HepG2 (cell line): ENCODE results near the gene MPST. TPM values are rescaled to one million over a fixed set of nuclear protein-coding genes. Genes with fewer than 3 reads are reported as not detected.
A peak's percentile ranks its signal among the peaks of the same experiment; 100 is the strongest.

Experiments used
- KLF6 ChIP-seq: IDR thresholded peaks from 2 replicates; pipeline ENCODE4 v1.8.0; 2016; ENCODE audit warnings: missing biosample characterization, missing genetic modification reagents
- POGZ ChIP-seq: sonication (generic); formaldehyde crosslinking; IDR thresholded peaks from 2 replicates; pipeline ENCODE4 v1.4.0; 2020; ENCODE audit warnings: mild to moderate bottlenecking, missing genetic modification reagents
- RAD51 ChIP-seq: fragments of 450-650 bp; IDR thresholded peaks from 2 replicates; pipeline ENCODE4 v1.6.1; 2016; ENCODE audit warnings: borderline replicate concordance
- SMARCC2 ChIP-seq: fragments of 450-650 bp; IDR thresholded peaks from 2 replicates; pipeline ENCODE4 v1.6.1; 2017; ENCODE audit warnings: antibody characterized with exemption, mild to moderate bottlenecking
- TBP ChIP-seq: sonication (generic); formaldehyde crosslinking; IDR thresholded peaks from 2 replicates; pipeline ENCODE4 v1.5.0; 2020; ENCODE audit warnings: missing genetic modification reagents
- ZNF138 ChIP-seq: sonication (generic); formaldehyde crosslinking; IDR thresholded peaks from 2 replicates; pipeline ENCODE4 v1.5.0; 2020; ENCODE audit warnings: mild to moderate bottlenecking, low read depth, missing genetic modification reagents
- ZNF30 ChIP-seq: sonication (generic); formaldehyde crosslinking; IDR thresholded peaks from 2 replicates; pipeline ENCODE4 v1.5.0; 2020; ENCODE audit warnings: mild to moderate bottlenecking, missing genetic modification reagents
- ZNF460 ChIP-seq: sonication (generic); formaldehyde crosslinking; IDR thresholded peaks from 2 replicates; pipeline ENCODE4 v1.5.1; 2020; ENCODE audit warnings: missing genetic modification reagents, mild to moderate bottlenecking, borderline replicate concordance
- ZNF605 ChIP-seq: sonication (generic); formaldehyde crosslinking; IDR thresholded peaks from 2 replicates; pipeline ENCODE4 v1.8.0; 2022; ENCODE audit warnings: mild to moderate bottlenecking, missing genetic modification reagents
- ZNF713 ChIP-seq: sonication (generic); formaldehyde crosslinking; IDR thresholded peaks from 2 replicates; pipeline ENCODE4 v1.4.0; 2020; ENCODE audit warnings: mild to moderate bottlenecking, missing genetic modification reagents
- ZNF777 ChIP-seq: sonication (generic); formaldehyde crosslinking; IDR thresholded peaks from 2 replicates; pipeline ENCODE4 v1.4.0; 2020; ENCODE audit warnings: missing genetic modification reagents
- ZNF790 ChIP-seq: sonication (generic); formaldehyde crosslinking; IDR thresholded peaks from 2 replicates; pipeline ENCODE4 v1.8.0; 2022; ENCODE audit warnings: missing genetic modification reagents, mild to moderate bottlenecking, borderline replicate concordance
- polyA plus RNA-seq, 8 experiments: library from polyadenylated mRNA; depleted of rRNA in 3 of 8; stranded (reverse) in 7 of 8; unstranded in 1 of 8; fragments of >200 nt; fragmentation: Illumina TruSeq in 4 of 8; extraction: Trizol in 4 of 8; gene quantifications; 2 replicates each; pipeline versions ENCODE4 v1.2.1 to v1.2.3, GENCODE V29; 2011 to 2016; ENCODE audit warnings: low read depth in 4 of 8, missing spikeins in 1 of 8, mixed read lengths in 1 of 8; ENCODE audit not compliant: insufficient read depth in 1 of 8
- total RNA-seq, 5 experiments: library from RNA; depleted of rRNA; stranded (reverse); fragments of >200 nt; fragmentation: Illumina TruSeq; extraction: Trizol; gene quantifications; 2 replicates each; pipeline ENCODE4 v1.2.3, GENCODE V29; 2016; ENCODE audit warnings: low read depth in 1 of 5
- TF ChIP-seq, protein P1 (sequence below): sonication (generic); formaldehyde crosslinking; IDR thresholded peaks from 2 replicates; pipeline ENCODE4 v1.8.0; 2022; ENCODE audit warnings: missing genetic modification reagents, mild to moderate bottlenecking, moderate library complexity, borderline replicate concordance
- TF ChIP-seq, protein P2 (sequence below): sonication (generic); formaldehyde crosslinking; IDR thresholded peaks from 2 replicates; pipeline ENCODE4 v1.4.0; 2020; ENCODE audit warnings: mild to moderate bottlenecking, missing genetic modification reagents
- TF ChIP-seq, protein P3 (sequence below): sonication (generic); formaldehyde crosslinking; IDR thresholded peaks from 2 replicates; pipeline ENCODE4 v1.4.0; 2020; ENCODE audit warnings: missing genetic modification reagents, borderline replicate concordance
- TF ChIP-seq, protein P4 (sequence below): sonication (generic); formaldehyde crosslinking; IDR thresholded peaks from 2 replicates; pipeline ENCODE4 v1.4.0; 2020; ENCODE audit warnings: mild to moderate bottlenecking, missing genetic modification reagents, borderline replicate concordance
- TF ChIP-seq, protein P5 (sequence below): sonication (generic); formaldehyde crosslinking; IDR thresholded peaks from 2 replicates; pipeline ENCODE4 v1.5.1; 2020; ENCODE audit warnings: mild to moderate bottlenecking, missing genetic modification reagents, moderate library complexity

MPST gene
- total and polyA plus RNA-seq, 2 of the 13 experiments (the other 11 are each of a cell fraction or from before 2014, with no cell fraction given): 133 to 141 TPM

DNA sequence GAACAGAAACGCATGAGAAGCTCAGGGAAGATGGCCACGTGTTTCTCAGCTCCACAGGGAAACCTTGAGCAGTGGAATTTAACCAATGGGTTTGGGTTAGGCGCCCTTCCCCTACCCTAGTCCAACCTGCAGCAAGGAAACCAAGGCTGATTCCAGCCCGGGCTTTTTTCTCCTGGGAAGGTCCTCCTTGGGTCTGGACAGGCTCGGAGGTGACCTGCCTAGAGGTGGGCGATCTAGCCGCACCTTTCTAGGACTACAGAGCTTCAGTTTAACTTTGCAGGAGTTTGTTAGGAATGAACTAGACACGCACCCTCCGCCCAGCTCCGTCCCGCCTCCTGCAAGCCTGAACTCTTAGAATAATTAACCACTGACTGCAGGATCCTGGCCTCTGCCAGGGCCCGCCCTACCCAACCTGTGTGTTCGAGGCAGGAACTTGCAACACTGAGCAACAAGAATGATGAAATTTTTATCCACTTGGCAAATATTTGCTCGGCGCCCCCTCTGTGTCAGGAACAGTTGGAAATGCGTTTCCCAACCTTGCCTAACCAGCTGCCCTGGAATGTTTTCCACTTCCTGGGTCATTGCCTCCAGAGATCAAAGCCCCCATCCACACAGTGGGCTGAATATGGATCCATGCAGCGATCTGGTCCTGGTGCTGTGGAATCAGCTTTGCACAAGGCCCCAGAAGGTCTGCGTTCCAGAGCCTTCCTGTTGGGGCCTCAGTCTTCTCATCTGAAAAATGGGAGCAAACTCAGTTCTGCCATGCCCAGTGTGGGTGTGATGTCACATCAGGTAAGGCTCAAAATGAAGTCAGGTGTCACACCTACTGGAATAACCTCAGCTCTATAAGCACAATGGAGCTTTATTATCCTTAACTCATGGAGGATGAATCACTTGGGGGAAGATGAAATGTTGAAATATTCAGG lies 13.3 kb downstream of the MPST start (continued):
- TF ChIP-seq, protein P1, sequence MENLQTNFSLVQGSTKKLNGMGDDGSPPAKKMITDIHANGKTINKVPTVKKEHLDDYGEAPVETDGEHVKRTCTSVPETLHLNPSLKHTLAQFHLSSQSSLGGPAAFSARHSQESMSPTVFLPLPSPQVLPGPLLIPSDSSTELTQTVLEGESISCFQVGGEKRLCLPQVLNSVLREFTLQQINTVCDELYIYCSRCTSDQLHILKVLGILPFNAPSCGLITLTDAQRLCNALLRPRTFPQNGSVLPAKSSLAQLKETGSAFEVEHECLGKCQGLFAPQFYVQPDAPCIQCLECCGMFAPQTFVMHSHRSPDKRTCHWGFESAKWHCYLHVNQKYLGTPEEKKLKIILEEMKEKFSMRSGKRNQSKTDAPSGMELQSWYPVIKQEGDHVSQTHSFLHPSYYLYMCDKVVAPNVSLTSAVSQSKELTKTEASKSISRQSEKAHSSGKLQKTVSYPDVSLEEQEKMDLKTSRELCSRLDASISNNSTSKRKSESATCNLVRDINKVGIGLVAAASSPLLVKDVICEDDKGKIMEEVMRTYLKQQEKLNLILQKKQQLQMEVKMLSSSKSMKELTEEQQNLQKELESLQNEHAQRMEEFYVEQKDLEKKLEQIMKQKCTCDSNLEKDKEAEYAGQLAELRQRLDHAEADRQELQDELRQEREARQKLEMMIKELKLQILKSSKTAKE (CRISPR knock-in tag): peak; percentile 94
- TF ChIP-seq POGZ (CRISPR knock-in tag): peak; percentile 82
- TF ChIP-seq, protein P2, sequence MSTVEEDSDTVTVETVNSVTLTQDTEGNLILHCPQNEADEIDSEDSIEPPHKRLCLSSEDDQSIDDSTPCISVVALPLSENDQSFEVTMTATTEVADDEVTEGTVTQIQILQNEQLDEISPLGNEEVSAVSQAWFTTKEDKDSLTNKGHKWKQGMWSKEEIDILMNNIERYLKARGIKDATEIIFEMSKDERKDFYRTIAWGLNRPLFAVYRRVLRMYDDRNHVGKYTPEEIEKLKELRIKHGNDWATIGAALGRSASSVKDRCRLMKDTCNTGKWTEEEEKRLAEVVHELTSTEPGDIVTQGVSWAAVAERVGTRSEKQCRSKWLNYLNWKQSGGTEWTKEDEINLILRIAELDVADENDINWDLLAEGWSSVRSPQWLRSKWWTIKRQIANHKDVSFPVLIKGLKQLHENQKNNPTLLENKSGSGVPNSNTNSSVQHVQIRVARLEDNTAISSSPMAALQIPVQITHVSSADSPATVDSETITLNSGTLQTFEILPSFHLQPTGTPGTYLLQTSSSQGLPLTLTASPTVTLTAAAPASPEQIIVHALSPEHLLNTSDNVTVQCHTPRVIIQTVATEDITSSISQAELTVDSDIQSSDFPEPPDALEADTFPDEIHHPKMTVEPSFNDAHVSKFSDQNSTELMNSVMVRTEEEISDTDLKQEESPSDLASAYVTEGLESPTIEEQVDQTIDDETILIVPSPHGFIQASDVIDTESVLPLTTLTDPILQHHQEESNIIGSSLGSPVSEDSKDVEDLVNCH: no peak
- peak; percentile 73 for TF ChIP-seq KLF6 (CRISPR knock-in tag)
- TF ChIP-seq ZNF138: peak; percentile 69; the same call in 1 of the 2 replicates
- no peak for TF ChIP-seq ZNF790 (CRISPR knock-in tag)
- no peak; the same call in 1 of the 2 replicates for TF ChIP-seq SMARCC2
- no peak for TF ChIP-seq ZNF713
- peak; percentile 71; the same call in 1 of the 2 replicates for TF ChIP-seq ZNF460
- no peak for TF ChIP-seq TBP (CRISPR knock-in tag)
- TF ChIP-seq RAD51: no peak
- TF ChIP-seq, protein P3, sequence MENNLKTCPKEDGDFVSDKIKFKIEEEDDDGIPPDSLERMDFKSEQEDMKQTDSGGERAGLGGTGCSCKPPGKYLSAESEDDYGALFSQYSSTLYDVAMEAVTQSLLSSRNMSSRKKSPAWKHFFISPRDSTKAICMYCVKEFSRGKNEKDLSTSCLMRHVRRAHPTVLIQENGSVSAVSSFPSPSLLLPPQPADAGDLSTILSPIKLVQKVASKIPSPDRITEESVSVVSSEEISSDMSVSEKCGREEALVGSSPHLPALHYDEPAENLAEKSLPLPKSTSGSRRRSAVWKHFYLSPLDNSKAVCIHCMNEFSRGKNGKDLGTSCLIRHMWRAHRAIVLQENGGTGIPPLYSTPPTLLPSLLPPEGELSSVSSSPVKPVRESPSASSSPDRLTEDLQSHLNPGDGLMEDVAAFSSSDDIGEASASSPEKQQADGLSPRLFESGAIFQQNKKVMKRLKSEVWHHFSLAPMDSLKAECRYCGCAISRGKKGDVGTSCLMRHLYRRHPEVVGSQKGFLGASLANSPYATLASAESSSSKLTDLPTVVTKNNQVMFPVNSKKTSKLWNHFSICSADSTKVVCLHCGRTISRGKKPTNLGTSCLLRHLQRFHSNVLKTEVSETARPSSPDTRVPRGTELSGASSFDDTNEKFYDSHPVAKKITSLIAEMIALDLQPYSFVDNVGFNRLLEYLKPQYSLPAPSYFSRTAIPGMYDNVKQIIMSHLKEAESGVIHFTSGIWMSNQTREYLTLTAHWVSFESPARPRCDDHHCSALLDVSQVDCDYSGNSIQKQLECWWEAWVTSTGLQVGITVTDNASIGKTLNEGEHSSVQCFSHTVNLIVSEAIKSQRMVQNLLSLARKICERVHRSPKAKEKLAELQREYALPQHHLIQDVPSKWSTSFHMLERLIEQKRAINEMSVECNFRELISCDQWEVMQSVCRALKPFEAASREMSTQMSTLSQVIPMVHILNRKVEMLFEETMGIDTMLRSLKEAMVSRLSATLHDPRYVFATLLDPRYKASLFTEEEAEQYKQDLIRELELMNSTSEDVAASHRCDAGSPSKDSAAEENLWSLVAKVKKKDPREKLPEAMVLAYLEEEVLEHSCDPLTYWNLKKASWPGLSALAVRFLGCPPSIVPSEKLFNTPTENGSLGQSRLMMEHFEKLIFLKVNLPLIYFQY (CRISPR knock-in tag): peak; percentile 94
- TF ChIP-seq ZNF777 (CRISPR knock-in tag): no peak
- TF ChIP-seq, protein P4, sequence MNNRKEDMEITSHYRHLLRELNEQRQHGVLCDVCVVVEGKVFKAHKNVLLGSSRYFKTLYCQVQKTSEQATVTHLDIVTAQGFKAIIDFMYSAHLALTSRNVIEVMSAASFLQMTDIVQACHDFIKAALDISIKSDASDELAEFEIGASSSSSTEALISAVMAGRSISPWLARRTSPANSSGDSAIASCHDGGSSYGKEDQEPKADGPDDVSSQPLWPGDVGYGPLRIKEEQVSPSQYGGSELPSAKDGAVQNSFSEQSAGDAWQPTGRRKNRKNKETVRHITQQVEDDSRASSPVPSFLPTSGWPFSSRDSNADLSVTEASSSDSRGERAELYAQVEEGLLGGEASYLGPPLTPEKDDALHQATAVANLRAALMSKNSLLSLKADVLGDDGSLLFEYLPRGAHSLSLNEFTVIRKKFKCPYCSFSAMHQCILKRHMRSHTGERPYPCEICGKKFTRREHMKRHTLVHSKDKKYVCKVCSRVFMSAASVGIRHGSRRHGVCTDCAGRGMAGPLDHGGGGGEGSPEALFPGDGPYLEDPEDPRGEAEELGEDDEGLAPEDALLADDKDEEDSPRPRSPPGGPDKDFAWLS (CRISPR knock-in tag): no peak
- TF ChIP-seq ZNF30 (CRISPR knock-in tag): no peak
- TF ChIP-seq, protein P5, sequence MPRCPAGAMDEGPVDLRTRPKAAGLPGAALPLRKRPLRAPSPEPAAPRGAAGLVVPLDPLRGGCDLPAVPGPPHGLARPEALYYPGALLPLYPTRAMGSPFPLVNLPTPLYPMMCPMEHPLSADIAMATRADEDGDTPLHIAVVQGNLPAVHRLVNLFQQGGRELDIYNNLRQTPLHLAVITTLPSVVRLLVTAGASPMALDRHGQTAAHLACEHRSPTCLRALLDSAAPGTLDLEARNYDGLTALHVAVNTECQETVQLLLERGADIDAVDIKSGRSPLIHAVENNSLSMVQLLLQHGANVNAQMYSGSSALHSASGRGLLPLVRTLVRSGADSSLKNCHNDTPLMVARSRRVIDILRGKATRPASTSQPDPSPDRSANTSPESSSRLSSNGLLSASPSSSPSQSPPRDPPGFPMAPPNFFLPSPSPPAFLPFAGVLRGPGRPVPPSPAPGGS (CRISPR knock-in tag): peak; percentile 57; the same call in 1 of the 2 replicates
- TF ChIP-seq ZNF605: peak; percentile 97
